Measurements from ENCODE around the gene KCNJ16. TPM values are rescaled to one million over a fixed set of nuclear protein-coding genes. Genes with fewer than 3 reads are reported as not detected.
A peak's percentile ranks its signal among the peaks of the same experiment; 100 is the strongest.

The KCNJ16 gene
- total RNA-seq, 4 donors from 2014 or later: 0.54 to 0.96 TPM; not detected in 2

GRCh38 chr17:70080541-70081347, 5.7 kb downstream of the KCNJ16 start:
- ATAC-seq: peak; percentile 74
- 31 to 60% methylated on average over 7 of the region's 7 CpGs for WGBS, 2 donors (ENCODE audit: low coverage in 1 of 2)
- no peak overlapping the region for H3K4me3 ChIP-seq
- TF ChIP-seq CTCF (IDR thresholded peaks at IDR 0.05) (no peak), POLR2AphosphoS5 (IDR thresholded peaks at IDR 0.05) (peak; percentile 22), POLR2A (IDR thresholded peaks at IDR 0.05) (no peak), EP300 (IDR thresholded peaks at IDR 0.05) (no peak)
- H3K36me3 ChIP-seq: no peaks in the 10 kb centered on the region
- H3K9me3 ChIP-seq: no peaks in the 10 kb centered on the region
- H3K27me3 ChIP-seq: no peaks in the 10 kb centered on the region
- H3K27ac ChIP-seq: peak overlapping the region; percentile 30 to 65 (median 60)
- H3K4me1 ChIP-seq: peaks cover 0 to 24% (median 10%) of the 10 kb centered on the region in 3 donors

DNA sequence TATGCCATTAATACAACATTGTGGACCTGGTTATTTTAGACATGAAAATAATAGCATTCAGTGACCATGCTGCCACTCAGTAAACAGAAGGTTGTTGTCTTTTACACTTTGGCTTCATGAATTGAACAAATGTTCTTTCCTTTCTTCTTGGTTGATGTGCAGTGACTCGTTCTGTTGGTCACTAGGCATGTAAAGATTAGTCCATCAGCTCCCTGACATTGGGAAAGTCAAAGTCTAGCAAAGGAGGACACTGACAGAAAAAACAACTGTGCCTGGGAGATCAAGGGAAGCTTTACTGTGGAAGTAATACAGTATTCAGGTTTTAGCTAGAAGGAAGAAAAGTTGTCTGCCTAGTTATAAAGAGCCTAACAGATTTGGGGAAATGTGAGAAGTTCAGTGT, 6.9 kb downstream of the KCNJ16 start:
- Histone ChIP-seq H3K4me1 (peaks cover 0 to 18% (median 10%) of the 10 kb centered on the region in 3 donors), H3K27ac (no peak overlapping the region), H3K27me3 (no peaks in the 10 kb centered on the region), H3K9me3 (no peaks in the 10 kb centered on the region), H3K4me3 (no peak overlapping the region), H3K36me3 (no peaks in the 10 kb centered on the region)
- 62 to 88% methylated on average over 1 of the region's 1 CpG for WGBS, 2 donors (ENCODE audit: low coverage in 1 of 2)
- ATAC-seq: no peak
- TF ChIP-seq CTCF (IDR thresholded peaks at IDR 0.05) (no peak), POLR2A (IDR thresholded peaks at IDR 0.05) (no peak), POLR2AphosphoS5 (IDR thresholded peaks at IDR 0.05) (no peak), EP300 (IDR thresholded peaks at IDR 0.05) (no peak)

DNA sequence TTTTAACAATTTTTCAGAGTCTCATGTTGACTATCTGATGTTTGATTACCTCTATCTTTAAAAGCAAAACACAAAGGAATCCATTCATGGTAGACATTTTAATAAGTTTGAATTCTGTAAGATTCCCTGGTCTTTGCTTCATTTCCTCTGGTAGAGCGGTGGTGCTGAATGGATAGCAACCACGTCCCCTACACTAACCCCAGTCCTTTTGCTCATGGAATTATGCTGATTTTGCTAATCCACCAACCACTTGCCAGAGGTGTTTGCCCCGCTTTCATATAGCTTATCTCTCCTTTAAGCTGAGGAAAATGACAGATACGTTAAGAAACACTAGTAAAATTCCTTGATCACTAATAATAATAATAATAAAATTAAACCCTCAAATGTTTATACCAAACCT, 9.5 kb downstream of the KCNJ16 start:
- Histone ChIP-seq H3K9me3 (no peaks in the 10 kb centered on the region), H3K27me3 (no peaks in the 10 kb centered on the region), H3K4me3 (no peak overlapping the region), H3K36me3 (no peaks in the 10 kb centered on the region), H3K27ac (no peak overlapping the region), H3K4me1 (peaks cover 0 to 22% (median 10%) of the 10 kb centered on the region in 3 donors)
- TF ChIP-seq CTCF (IDR thresholded peaks at IDR 0.05) (no peak), POLR2AphosphoS5 (IDR thresholded peaks at IDR 0.05) (no peak), EP300 (IDR thresholded peaks at IDR 0.05) (no peak), POLR2A (IDR thresholded peaks at IDR 0.05) (no peak)
- 60 to 64% methylated on average over 3 to 4 of the region's 4 CpGs for WGBS, 2 donors (ENCODE audit: low coverage in 1 of 2)
- ATAC-seq: no peak

- H3K27me3 ChIP-seq: no peaks in the 10 kb centered on the region
- no peaks in the 10 kb centered on the region for H3K9me3 ChIP-seq
- no peak overlapping the region for H3K4me3 ChIP-seq
- 71 to 79% methylated on average over 2 of the region's 2 CpGs for WGBS, 2 donors (ENCODE audit: low coverage in 1 of 2)
- no peak overlapping the region for H3K27ac ChIP-seq
- no peak for ATAC-seq
- H3K36me3 ChIP-seq: no peaks in the 10 kb centered on the region
- no peak for TF ChIP-seq POLR2A (IDR thresholded peaks at IDR 0.05)
- TF ChIP-seq POLR2AphosphoS5 (IDR thresholded peaks at IDR 0.05): no peak
- peaks cover 0 to 22% (median 0%) of the 10 kb centered on the region in 3 donors for H3K4me1 ChIP-seq
These were observed 11.5 kb downstream of the KCNJ16 start for GRCh38 chr17:70086516-70086915.

- H3K36me3 ChIP-seq: no peaks in the 10 kb centered on the region
- H3K27me3 ChIP-seq: no peaks in the 10 kb centered on the region
- H3K27ac ChIP-seq: peak overlapping the region in 2 of 4 donors; percentile 33 to 58
- peaks cover 0 to 24% (median 0%) of the 10 kb centered on the region in 3 donors for H3K4me1 ChIP-seq
- WGBS, 2 donors (ENCODE audit: low coverage in 1 of 2): 16 to 40% methylated on average over 5 of the region's 5 CpGs
- H3K4me3 ChIP-seq: no peak overlapping the region
- no peaks in the 10 kb centered on the region for H3K9me3 ChIP-seq
- no peak for TF ChIP-seq CTCF (IDR thresholded peaks at IDR 0.05)
- TF ChIP-seq EP300 (IDR thresholded peaks at IDR 0.05): no peak
- no peak for TF ChIP-seq POLR2A (IDR thresholded peaks at IDR 0.05)
- no peak for TF ChIP-seq POLR2AphosphoS5 (IDR thresholded peaks at IDR 0.05)
- no peak for ATAC-seq
These were observed 14.6 kb downstream of the KCNJ16 start for GRCh38 chr17:70089513-70090148.
